K562 (cell line): ENCODE measurements around the gene IFT22. TPM values are rescaled to one million over a fixed set of nuclear protein-coding genes. Genes with fewer than 3 reads are reported as not detected.
A peak's percentile ranks its signal among the peaks of the same experiment; 100 is the strongest.

Experiments
- ATAC-seq: fragments of 200-7000 bp; cut with Tn5 transposase; 3 replicates; pipeline ENCODE4 v1.9.1; 2020; ENCODE audit warnings: moderate library complexity
- BruUV-seq: library from RNA; stranded (reverse); fragments of 400-500 nt; replicated peaks from 2 replicates; lab custom pipeline; 2021; lab: Mats Ljungman, UMichigan
- CTCF ChIA-PET: fragments of 300-600 bp; formaldehyde crosslinking; extraction: SDS; loops from one replicate; lab custom pipeline; 2021; ENCODE audit warnings: low intra/inter-chr PET ratio; lab: Yijun Ruan, JAX
- POLR2A ChIA-PET: fragments of 300-600, 350-650 bp; sonication (Branson Sonifier 250); formaldehyde crosslinking; extraction: SDS; loops from one replicate; lab custom pipeline; 2021; ENCODE audit warnings: antibody characterized with exemption, inconsistent platforms; lab: Yijun Ruan, JAX
- DNase-seq, 4 experiments: peaks; one replicate each; pipeline versions ENCODE4 v3.0.0 to v3.0.0-alpha.2; 2011 to 2018; ENCODE audit warnings: low spot score in 3 of 4, mixed read lengths in 3 of 4; ENCODE audit errors: extremely low read depth in 1 of 4
- FAIRE-seq: peaks from 2 replicates; lab custom pipeline; 2011; peaks lifted over from hg19 to GRCh38; lab: Jason Lieb, UNC
- H2AFZ ChIP-seq: 2 replicates; pipeline ENCODE4 v1.6.0; 2011; ENCODE audit warnings: low read depth, low read length, control low read depth, inconsistent platforms
- H3K27ac ChIP-seq: fragments of 200-600 bp; 3 replicates; pipeline ENCODE4 v1.8.0; 2011; ENCODE audit warnings: low read depth, mild to moderate bottlenecking, control low read depth, inconsistent platforms, low read length, moderate library complexity, mixed read lengths; ENCODE audit errors: extremely low read depth
- H3K27me3 ChIP-seq, 2 experiments: fragments of 300-600 bp in 1 of 2; 2 replicates in 1 of 2; 3 replicates in 1 of 2; pipeline versions ENCODE4 v1.6.0 to v1.8.0; 2011; ENCODE audit warnings: inconsistent platforms in 2 of 2, low read length in 2 of 2, mild to moderate bottlenecking in 1 of 2, mixed read lengths in 1 of 2, moderate library complexity in 1 of 2; ENCODE audit not compliant: control insufficient read depth in 2 of 2, insufficient read depth in 2 of 2
- H3K36me3 ChIP-seq: fragments of 300-600 bp; 3 replicates; pipeline ENCODE4 v1.8.0; 2011; ENCODE audit warnings: mild to moderate bottlenecking, low read length, inconsistent platforms; ENCODE audit not compliant: control insufficient read depth, insufficient read depth
- H3K4me1 ChIP-seq, 2 experiments: fragments of 200-600 bp in 1 of 2; replicated peaks in 1 of 2; 2 replicates in 1 of 2; 3 replicates in 1 of 2; pipeline versions ENCODE4 v1.5.1 to v1.8.0; 2011; ENCODE audit warnings: inconsistent platforms in 2 of 2, low read length in 2 of 2, mild to moderate bottlenecking in 1 of 2, mixed read lengths in 1 of 2, moderate library complexity in 1 of 2; ENCODE audit not compliant: control insufficient read depth in 2 of 2, insufficient read depth in 2 of 2
- H3K4me2 ChIP-seq: 2 replicates; pipeline ENCODE4 v1.6.1; 2011; ENCODE audit warnings: low read length, control low read depth, inconsistent platforms, mixed read lengths; ENCODE audit not compliant: insufficient read depth
- H3K4me3 ChIP-seq: fragments of 200-600 bp; sonication (generic), shearing (Covaris generic); 2 replicates; pipeline ENCODE4 v1.5.1; 2016; ENCODE audit warnings: control low read depth, inconsistent platforms
- H3K79me2 ChIP-seq: fragments of 200-600 bp; 3 replicates; pipeline ENCODE4 v1.8.0; 2011; ENCODE audit warnings: low read length, inconsistent platforms; ENCODE audit not compliant: control insufficient read depth, insufficient read depth
- H3K9ac ChIP-seq, 2 experiments: 2 replicates each; pipeline versions ENCODE4 v1.6.0 to v1.6.1; 2011; ENCODE audit warnings: low read depth in 2 of 2, low read length in 2 of 2, control low read depth in 1 of 2, inconsistent platforms in 1 of 2, mild to moderate bottlenecking in 1 of 2, mixed read lengths in 1 of 2; ENCODE audit not compliant: insufficient read depth in 1 of 2
- H3K9me1 ChIP-seq: one replicate; pipeline ENCODE4 v1.6.0; 2011; ENCODE audit warnings: inconsistent platforms, mild to moderate bottlenecking, low read length, moderate library complexity; ENCODE audit not compliant: control insufficient read depth, insufficient read depth
- H3K9me3 ChIP-seq: replicated peaks from 2 replicates; pipeline ENCODE4 v1.5.1; 2011; ENCODE audit warnings: low read depth, low read length, inconsistent platforms; ENCODE audit not compliant: control insufficient read depth, insufficient read depth
- H4K20me1 ChIP-seq: replicated peaks from 2 replicates; pipeline ENCODE4 v1.6.1; 2011; ENCODE audit warnings: low read length, inconsistent platforms, mixed read lengths; ENCODE audit not compliant: control insufficient read depth, insufficient read depth
- ADNP ChIP-seq: fragments of 200-800 bp; sonication (Bioruptor generic); IDR thresholded peaks from 2 replicates; pipeline ENCODE4 v1.6.1; 2016; ENCODE audit warnings: missing genetic modification characterization, missing compliant biosample characterization
- BCL6 ChIP-seq: fragments of 250-450 bp; sonication (Bioruptor Pico); IDR thresholded peaks from 2 replicates; pipeline ENCODE4 v1.4.0; 2020
- CBX1 ChIP-seq: sonication (generic); IDR thresholded peaks from 2 replicates; pipeline ENCODE4 v1.6.1; 2016; ENCODE audit warnings: antibody characterized with exemption, low read depth, mild to moderate bottlenecking
- RAD21 ChIP-seq, 2 experiments: fragments of 250-450 bp in 1 of 2; fragments of 450-650 bp in 1 of 2; sonication (Bioruptor Pico) in 1 of 2; formaldehyde crosslinking in 1 of 2; IDR thresholded peaks in 1 of 2; conservative IDR thresholded peaks in 1 of 2; 2 replicates each; pipeline versions ENCODE4 v1.4.0 to v1.8.0; 2020 to 2022; ENCODE audit warnings: mild to moderate bottlenecking in 2 of 2, moderate library complexity in 1 of 2
- RBM25 ChIP-seq: fragments of 200-400 bp; formaldehyde crosslinking; IDR thresholded peaks from 2 replicates; pipeline ENCODE4 v1.6.1; 2018; ENCODE audit warnings: low read length, low read depth, moderate library complexity; ENCODE audit not compliant: severe bottlenecking
- SMC3 ChIP-seq: conservative IDR thresholded peaks from 2 replicates; pipeline ENCODE4 v1.6.1; 2011; ENCODE audit warnings: low read depth, low read length, improper control_type of control experiment; ENCODE audit not compliant: insufficient read depth
- WGBS: fragments of 100-300 bp; shearing (Covaris generic); methylation state at CpG from one replicate; pipeline ENCODE4 v1.1.6; 2016; ENCODE audit warnings: low coverage, mixed read lengths; ENCODE audit not compliant: insufficient coverage; ENCODE audit errors: missing lambda C conversion rate; 5-methylcytosine and 5-hydroxymethylcytosine counted together
- in situ Hi-C: fragments of 300-500 bp; cut with MboI; formaldehyde crosslinking; loops from 4 replicates; pipeline ENCODE4 v1.15.0; 2018; ENCODE audit warnings: inconsistent platforms, mixed read lengths
- intact Hi-C: fragments of 100-400 bp; cut with micrococcal nuclease; formaldehyde crosslinking; loops from 2 replicates; pipeline ENCODE4 v1.14.2; 2022
- polyA plus RNA-seq, 8 experiments: library from polyadenylated mRNA; depleted of rRNA in 4 of 8; stranded (reverse) in 5 of 8; unstranded in 3 of 8; fragments of >200 nt; fragmentation: Nextera tagmentation in 2 of 8; fragmentation: Illumina TruSeq in 1 of 8; extraction: Ambion mirVana in 2 of 8; extraction: Trizol in 1 of 8; gene quantifications; 2 replicates each; pipeline versions ENCODE4 v1.2.1 to v1.2.3, GENCODE V29; 2011 to 2014; ENCODE audit warnings: inconsistent platforms in 1 of 8, missing spikeins in 1 of 8
- total RNA-seq, 7 experiments: library from RNA; depleted of rRNA in 6 of 7; stranded (reverse); fragments of >200 nt in 6 of 7; fragmentation: Illumina TruSeq in 2 of 7; extraction: Trizol in 2 of 7; gene quantifications; 2 replicates each; pipeline versions ENCODE4 v1.2.1 to v1.2.3, GENCODE V29; 2011 to 2021; ENCODE audit warnings: low replicate concordance in 1 of 7
- TF ChIP-seq, protein P1 (sequence below): fragments of 450-650 bp; IDR thresholded peaks from 2 replicates; pipeline ENCODE4 v1.6.1; 2017; ENCODE audit warnings: mild to moderate bottlenecking, moderate library complexity
- TF ChIP-seq, protein P2 (sequence below): IDR thresholded peaks from 2 replicates; pipeline ENCODE4 v1.6.1; 2011; ENCODE audit warnings: borderline replicate concordance, low read depth, mild to moderate bottlenecking, moderate library complexity, low read length; ENCODE audit not compliant: insufficient read depth, poor library complexity, severe bottlenecking
- TF ChIP-seq, protein P3 (sequence below), 3 experiments: IDR thresholded peaks in 2 of 3; conservative IDR thresholded peaks in 1 of 3; 2 replicates each; pipeline ENCODE4 v1.5.1; 2011 to 2012; ENCODE audit warnings: low read length in 3 of 3, mild to moderate bottlenecking in 3 of 3, control low read depth in 2 of 3, improper control_type of control experiment in 1 of 3, inconsistent platforms in 1 of 3, low read depth in 1 of 3, mixed read lengths in 1 of 3, moderate library complexity in 1 of 3; ENCODE audit not compliant: insufficient read depth in 2 of 3

IFT22 gene
- total and polyA plus RNA-seq, 9 of the 15 experiments (the other 6 are each of a cell fraction or from before 2014, with no cell fraction given): 6.3 to 18.2 (median 7.7) TPM

DNA sequence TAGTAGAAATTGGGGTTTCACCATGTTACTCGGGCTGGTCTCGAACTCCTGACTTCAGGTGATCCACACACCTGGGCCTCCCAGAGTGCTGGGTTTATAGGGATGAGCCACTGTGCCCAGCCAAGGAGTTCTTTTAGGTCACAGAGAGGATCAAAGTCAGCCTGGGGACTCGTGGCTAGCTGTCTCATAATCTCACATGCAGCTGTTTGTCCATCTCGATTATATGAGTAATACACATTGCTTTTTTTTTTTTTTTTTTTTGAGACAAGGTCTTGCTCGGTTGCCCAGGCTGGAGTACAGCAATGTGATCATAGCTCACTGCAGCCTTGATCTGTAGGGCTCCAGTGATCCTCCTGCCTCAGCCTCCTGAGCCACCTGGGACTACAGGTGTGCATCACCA lies 2.2 kb downstream of the IFT22 start (continued):
- TF ChIP-seq, protein P1, sequence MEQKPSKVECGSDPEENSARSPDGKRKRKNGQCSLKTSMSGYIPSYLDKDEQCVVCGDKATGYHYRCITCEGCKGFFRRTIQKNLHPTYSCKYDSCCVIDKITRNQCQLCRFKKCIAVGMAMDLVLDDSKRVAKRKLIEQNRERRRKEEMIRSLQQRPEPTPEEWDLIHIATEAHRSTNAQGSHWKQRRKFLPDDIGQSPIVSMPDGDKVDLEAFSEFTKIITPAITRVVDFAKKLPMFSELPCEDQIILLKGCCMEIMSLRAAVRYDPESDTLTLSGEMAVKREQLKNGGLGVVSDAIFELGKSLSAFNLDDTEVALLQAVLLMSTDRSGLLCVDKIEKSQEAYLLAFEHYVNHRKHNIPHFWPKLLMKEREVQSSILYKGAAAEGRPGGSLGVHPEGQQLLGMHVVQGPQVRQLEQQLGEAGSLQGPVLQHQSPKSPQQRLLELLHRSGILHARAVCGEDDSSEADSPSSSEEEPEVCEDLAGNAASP: no peak
- TF ChIP-seq, all 486 proteins: peak for 0

DNA sequence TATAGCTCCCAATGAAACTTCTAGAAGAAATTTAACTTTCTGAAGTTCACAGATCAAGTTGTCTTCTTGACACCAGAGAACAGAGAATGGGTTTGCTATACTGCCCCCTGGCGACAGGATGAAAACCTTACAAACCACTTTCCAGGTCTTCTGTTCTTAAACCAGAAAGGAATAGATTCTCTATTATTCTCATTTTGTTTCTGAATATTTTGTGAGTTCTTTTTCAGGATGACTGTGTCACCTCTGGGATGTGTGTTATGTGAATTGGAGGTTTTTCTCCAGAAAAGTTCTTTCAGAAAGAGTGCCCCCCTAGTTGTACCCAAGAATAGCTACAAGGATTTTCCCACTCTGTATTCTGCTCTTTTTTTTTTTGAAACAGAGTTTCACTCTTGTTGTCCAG lies 6.3 kb downstream of the IFT22 start:
- Histone ChIP-seq H3K9me1 (no peaks in the 10 kb centered on the region), H3K9me3 (peaks cover 3% of the 10 kb centered on the region), H3K4me2 (no peak overlapping the region), H2AFZ (no peak overlapping the region), H3K9ac (no peak overlapping the region), H4K20me1 (no peaks in the 10 kb centered on the region), H3K36me3 (peaks cover 14% of the 10 kb centered on the region), H3K79me2 (no peaks in the 10 kb centered on the region; the same call in 2 of the 3 replicates), H3K27ac (no peak overlapping the region), H3K4me1 (no peaks in the 10 kb centered on the region), H3K4me3 (no peak overlapping the region)
- FAIRE-seq: peak; percentile 83
- ChIA-PET POLR2A (interaction anchor here (1.0 kb wide), 1 partner anchor 93 kb away, joined by 4 read pairs; no protein-coding TSS in a partner anchor), CTCF (no interaction called here)
- 5% methylated on average over 1 of the region's 1 CpG for WGBS
- intact Hi-C loops (no loop called here), in situ Hi-C loops (no loop called here)
- ATAC-seq: peak; percentile 79
- peak; percentile 53 to 77 (median 58) for DNase-seq
- TF ChIP-seq RBM25 (no peak), BCL6 (no peak), CBX1 (0 out of 2 replicates have a peak, but pooled peaks have one; percentile 34), RAD21 (CRISPR knock-in tag; conservative IDR thresholded peaks at IDR 0.05 in 1 of 2, IDR thresholded peaks at IDR 0.05 in 1 of 2) (peak in 1 of 2 experiments; percentile 35; a peak in 2 of 4 replicates), SMC3 (peak; percentile 32; the same call in 1 of the 2 replicates), ADNP (tag) (peak; percentile 65; the same call in 1 of the 2 replicates)
- TF ChIP-seq, protein P2, sequence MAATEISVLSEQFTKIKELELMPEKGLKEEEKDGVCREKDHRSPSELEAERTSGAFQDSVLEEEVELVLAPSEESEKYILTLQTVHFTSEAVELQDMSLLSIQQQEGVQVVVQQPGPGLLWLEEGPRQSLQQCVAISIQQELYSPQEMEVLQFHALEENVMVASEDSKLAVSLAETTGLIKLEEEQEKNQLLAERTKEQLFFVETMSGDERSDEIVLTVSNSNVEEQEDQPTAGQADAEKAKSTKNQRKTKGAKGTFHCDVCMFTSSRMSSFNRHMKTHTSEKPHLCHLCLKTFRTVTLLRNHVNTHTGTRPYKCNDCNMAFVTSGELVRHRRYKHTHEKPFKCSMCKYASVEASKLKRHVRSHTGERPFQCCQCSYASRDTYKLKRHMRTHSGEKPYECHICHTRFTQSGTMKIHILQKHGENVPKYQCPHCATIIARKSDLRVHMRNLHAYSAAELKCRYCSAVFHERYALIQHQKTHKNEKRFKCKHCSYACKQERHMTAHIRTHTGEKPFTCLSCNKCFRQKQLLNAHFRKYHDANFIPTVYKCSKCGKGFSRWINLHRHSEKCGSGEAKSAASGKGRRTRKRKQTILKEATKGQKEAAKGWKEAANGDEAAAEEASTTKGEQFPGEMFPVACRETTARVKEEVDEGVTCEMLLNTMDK: peak; percentile 15
- TF ChIP-seq, protein P3, sequence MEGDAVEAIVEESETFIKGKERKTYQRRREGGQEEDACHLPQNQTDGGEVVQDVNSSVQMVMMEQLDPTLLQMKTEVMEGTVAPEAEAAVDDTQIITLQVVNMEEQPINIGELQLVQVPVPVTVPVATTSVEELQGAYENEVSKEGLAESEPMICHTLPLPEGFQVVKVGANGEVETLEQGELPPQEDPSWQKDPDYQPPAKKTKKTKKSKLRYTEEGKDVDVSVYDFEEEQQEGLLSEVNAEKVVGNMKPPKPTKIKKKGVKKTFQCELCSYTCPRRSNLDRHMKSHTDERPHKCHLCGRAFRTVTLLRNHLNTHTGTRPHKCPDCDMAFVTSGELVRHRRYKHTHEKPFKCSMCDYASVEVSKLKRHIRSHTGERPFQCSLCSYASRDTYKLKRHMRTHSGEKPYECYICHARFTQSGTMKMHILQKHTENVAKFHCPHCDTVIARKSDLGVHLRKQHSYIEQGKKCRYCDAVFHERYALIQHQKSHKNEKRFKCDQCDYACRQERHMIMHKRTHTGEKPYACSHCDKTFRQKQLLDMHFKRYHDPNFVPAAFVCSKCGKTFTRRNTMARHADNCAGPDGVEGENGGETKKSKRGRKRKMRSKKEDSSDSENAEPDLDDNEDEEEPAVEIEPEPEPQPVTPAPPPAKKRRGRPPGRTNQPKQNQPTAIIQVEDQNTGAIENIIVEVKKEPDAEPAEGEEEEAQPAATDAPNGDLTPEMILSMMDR (IDR thresholded peaks at IDR 0.05 in 2 of 3, conservative IDR thresholded peaks at IDR 0.05 in 1 of 3; ENCODE audit: insufficient read depth in 2 of 3, low read depth in 1 of 3, low read length in 3 of 3): peak; percentile 68 to 72 (median 71)
- TF ChIP-seq, all 486 proteins: peak for 6
- BruUV-seq: no TSS peak
- no peaks in the 10 kb centered on the region for H3K27me3 ChIP-seq
